Mesothelial cell of epicardium (in vitro differentiated cells): Measurements from ENCODE around the gene SLC4A5. TPM values are rescaled to one million over a fixed set of nuclear protein-coding genes. Genes with fewer than 3 reads are reported as not detected.

Experiments
- DNase-seq, 2 experiments: peaks; one replicate each; pipeline ENCODE4 v3.0.0; 2021; ENCODE audit warnings: low spot score in 2 of 2; ENCODE audit not compliant: unreplicated experiment in 2 of 2
- H3K27ac Mint-ChIP-seq: 2 replicates; pipeline ENCODE4 v1.8.0; 2021; ENCODE audit warnings: mixed read lengths
- H3K27me3 Mint-ChIP-seq: 2 replicates; pipeline ENCODE4 v1.8.0; 2021; ENCODE audit warnings: low read depth, mixed read lengths
- H3K36me3 Mint-ChIP-seq: 2 replicates; pipeline ENCODE4 v1.8.0; 2021; ENCODE audit warnings: mixed read lengths
- H3K4me1 Mint-ChIP-seq: 2 replicates; pipeline ENCODE4 v1.8.0; 2021; ENCODE audit warnings: mixed read lengths
- H3K4me3 Mint-ChIP-seq: 2 replicates; pipeline ENCODE4 v1.8.0; 2021; ENCODE audit warnings: mild to moderate bottlenecking, moderate library complexity, mixed read lengths
- H3K9me3 Mint-ChIP-seq: 2 replicates; pipeline ENCODE4 v1.8.0; 2021; ENCODE audit warnings: mixed read lengths
- total RNA-seq: library from RNA; stranded (reverse); gene quantifications from 3 replicates; pipeline ENCODE4 v1.2.1, GENCODE V29; 2021
- TF ChIP-seq, protein P1 (sequence below): fragments of 200-600 bp; sonication (generic); IDR thresholded peaks from one replicate; pipeline ENCODE4 v1.5.0; 2021; ENCODE audit warnings: antibody characterized with exemption; ENCODE audit not compliant: unreplicated experiment

The SLC4A5 gene
- total RNA-seq, 1 donor from 2014 or later, result 9.3 TPM

DNA sequence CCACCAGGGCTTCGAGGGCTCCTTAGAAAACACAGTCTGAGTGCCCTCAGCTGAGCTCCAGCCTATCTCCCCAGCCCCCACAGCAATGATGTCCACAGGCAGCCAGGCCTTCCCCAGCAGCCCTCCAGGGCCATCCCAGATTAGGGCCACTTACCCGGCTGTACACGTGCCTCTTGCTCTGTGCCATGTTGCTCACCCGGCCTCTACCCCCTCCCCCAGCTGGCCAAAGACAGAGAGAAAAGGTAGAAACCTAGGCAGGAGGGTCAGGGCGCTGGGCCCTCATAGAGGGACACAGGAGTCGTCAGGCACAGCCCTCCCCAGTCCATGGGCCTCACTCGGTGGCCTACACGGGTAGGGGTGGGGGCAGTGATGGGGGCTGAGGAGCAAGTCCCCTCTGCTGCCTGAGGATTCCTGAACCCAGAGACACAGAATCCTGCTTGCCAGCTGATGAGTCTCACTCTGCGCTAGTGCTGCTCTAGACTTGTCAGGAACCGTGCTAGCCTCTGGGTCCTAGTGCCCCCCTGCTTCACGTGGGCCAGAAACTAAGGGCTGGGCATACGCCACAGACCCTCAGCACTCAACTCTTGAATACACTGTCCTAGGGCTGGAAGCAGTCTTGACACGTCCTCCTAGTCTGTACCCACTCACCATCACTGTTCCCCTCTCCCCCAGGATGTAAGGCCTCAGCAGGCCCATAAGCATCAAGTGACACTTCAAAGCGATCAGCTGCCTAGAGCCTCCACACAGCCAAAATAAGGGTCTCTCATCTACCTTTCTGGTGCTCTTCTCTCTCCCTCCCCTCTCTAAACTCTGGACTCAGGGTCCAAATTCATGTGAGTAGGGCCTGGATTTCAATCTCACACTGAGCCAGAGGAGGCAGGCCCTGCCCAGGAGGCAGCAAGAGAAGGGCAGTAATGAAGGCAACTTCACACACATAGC, 36.9 kb upstream of the SLC4A5 start, which contains the start of gene DCTN1:
TSS of gene DCTN1 (minus strand) at position 461 of the 939 bp plus-strand sequence. CDS start at position 187, 274 bp downstream.
- TF ChIP-seq, protein P1, sequence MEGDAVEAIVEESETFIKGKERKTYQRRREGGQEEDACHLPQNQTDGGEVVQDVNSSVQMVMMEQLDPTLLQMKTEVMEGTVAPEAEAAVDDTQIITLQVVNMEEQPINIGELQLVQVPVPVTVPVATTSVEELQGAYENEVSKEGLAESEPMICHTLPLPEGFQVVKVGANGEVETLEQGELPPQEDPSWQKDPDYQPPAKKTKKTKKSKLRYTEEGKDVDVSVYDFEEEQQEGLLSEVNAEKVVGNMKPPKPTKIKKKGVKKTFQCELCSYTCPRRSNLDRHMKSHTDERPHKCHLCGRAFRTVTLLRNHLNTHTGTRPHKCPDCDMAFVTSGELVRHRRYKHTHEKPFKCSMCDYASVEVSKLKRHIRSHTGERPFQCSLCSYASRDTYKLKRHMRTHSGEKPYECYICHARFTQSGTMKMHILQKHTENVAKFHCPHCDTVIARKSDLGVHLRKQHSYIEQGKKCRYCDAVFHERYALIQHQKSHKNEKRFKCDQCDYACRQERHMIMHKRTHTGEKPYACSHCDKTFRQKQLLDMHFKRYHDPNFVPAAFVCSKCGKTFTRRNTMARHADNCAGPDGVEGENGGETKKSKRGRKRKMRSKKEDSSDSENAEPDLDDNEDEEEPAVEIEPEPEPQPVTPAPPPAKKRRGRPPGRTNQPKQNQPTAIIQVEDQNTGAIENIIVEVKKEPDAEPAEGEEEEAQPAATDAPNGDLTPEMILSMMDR, result no peak
- Mint-ChIP-seq H3K9me3 (no peaks in the 10 kb centered on the region), H3K4me1 (peaks cover 12% of the 10 kb centered on the region), H3K4me3 (peak within 1 kb of the TSS; percentile 49), H3K27me3 (no peaks in the 10 kb centered on the region), H3K36me3 (no peaks in the 10 kb centered on the region), H3K27ac (peak within 1 kb of the TSS; percentile 76)
- DNase-seq, result no peak

DNA sequence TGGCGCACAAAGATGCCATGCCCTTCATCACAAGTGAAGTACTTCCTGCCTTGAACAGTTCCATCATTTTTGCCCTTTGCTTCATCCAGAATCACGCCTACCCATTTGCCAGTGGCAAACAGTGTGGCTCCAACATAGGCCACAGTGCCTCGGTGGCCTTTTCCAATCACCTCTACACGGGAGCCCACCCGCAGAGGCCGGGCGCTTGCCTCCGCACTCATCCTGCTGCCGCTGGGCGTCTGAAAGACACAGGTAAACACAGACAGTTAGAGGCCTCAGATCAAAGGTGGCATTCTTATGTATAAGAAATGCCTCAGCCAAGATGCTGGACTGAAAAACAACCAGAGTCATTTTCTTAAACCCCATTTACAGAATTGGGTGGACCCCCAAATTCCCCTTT, 34.8 kb upstream of the SLC4A5 start:
- TF ChIP-seq, protein P1, result no peak
- no peaks in the 10 kb centered on the region for H3K36me3 Mint-ChIP-seq
- H3K27me3 Mint-ChIP-seq, result no peaks in the 10 kb centered on the region
- H3K9me3 Mint-ChIP-seq, result no peaks in the 10 kb centered on the region
- H3K27ac Mint-ChIP-seq, result no peak overlapping the region
- H3K4me1 Mint-ChIP-seq, result peaks cover 25% of the 10 kb centered on the region
- H3K4me3 Mint-ChIP-seq, result no peak overlapping the region
- no peak for DNase-seq

DNA sequence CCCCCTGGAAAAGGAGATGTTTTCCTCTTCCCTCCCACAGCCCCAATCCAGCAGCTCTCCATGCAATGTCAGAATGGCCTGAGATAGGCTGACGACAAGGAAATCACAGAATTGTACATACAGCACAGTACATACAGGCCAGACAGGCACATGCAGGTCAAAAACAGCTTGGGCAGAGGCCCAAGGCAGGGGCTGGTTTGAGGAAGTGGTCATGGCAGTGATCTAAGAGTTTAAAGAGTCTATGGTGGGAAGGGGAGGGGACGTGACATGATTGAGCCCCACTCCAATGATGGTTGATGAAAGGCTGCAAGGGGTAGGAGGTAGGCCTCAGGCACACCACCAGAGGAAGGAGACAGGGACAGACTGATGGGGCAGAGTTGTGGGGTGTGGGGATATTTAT, 32.6 kb upstream of the SLC4A5 start:
- Mint-ChIP-seq H3K36me3 (peaks cover 5% of the 10 kb centered on the region), H3K4me3 (no peak overlapping the region), H3K27me3 (no peaks in the 10 kb centered on the region), H3K27ac (peak overlapping the region; percentile 36), H3K4me1 (peaks cover 25% of the 10 kb centered on the region), H3K9me3 (no peaks in the 10 kb centered on the region)
- DNase-seq, result no peak
- TF ChIP-seq, protein P1, result no peak

DNA sequence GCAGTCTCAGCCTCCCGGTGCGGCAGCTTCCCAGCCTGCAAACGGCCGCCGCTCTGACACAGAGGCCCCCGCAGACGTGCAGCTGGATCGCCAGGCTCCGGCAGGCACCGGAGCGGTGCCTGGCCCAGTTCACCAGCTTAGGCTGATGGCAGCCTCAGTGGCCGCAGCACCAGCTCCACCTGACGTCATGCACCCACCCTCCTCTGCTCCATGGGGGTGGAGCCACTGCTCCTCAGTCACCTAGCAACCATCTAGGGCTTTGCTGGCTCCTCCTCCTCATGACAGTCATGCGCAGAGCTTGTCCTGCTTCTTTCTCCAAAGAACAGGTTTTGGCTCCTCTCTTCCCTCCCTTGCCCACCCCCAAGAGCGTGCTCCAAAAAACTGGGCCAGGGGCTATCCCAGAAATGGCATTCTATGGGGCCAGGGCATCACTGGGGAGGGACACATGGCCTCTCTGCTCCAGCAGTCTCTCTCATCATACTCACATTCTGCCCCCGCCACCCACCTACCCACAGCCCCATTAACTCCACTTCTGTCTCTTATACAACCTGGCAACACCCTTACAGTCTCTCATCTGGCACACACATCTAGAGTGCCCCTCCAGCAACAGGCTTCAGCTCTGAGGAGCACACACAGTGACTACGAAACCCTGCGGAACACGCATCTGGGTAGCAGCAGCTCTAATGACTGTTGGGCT, 31.4 kb upstream of the SLC4A5 start:
- DNase-seq, result peak; percentile 60 to 74
- Mint-ChIP-seq H3K4me1 (peaks cover 16% of the 10 kb centered on the region), H3K27ac (peak overlapping the region; percentile 70), H3K27me3 (no peaks in the 10 kb centered on the region), H3K4me3 (peak overlapping the region; percentile 69), H3K9me3 (no peaks in the 10 kb centered on the region), H3K36me3 (peaks cover 14% of the 10 kb centered on the region)
- TF ChIP-seq, protein P1, result no peak

DNA sequence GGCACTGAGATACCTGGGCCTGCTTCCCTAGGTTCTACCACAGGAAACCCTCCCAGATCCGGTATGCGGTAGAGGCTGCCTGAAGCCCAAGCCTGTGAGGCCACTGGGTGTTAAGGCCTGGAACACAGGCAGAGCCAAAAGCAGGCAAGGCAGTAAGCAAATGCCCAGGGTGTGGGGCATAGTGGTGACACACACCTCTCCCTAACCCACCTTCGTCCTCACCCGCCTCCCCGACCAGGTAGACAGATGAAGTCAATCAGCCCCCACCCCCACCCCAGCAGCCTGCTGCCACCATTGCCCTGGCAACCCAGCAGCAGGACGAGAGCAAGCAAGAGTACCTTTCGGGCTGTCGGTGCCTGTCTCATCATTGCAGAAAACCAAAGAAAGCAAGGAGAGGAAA, 30.8 kb upstream of the SLC4A5 start:
- peak overlapping the region; percentile 40 for H3K27ac Mint-ChIP-seq
- DNase-seq, result no peak
- TF ChIP-seq, protein P1, result no peak
- H3K9me3 Mint-ChIP-seq, result no peaks in the 10 kb centered on the region
- H3K4me3 Mint-ChIP-seq, result peak overlapping the region; percentile 69
- peaks cover 16% of the 10 kb centered on the region for H3K36me3 Mint-ChIP-seq
- H3K4me1 Mint-ChIP-seq, result peaks cover 15% of the 10 kb centered on the region
- H3K27me3 Mint-ChIP-seq, result no peaks in the 10 kb centered on the region
